ENCODE results near the gene PRKCD.
"Not testable (repeated sequence)": the region's sequence is repeated elsewhere in the genome, so short reads cannot be mapped to it uniquely, and the experiment has no call there.

The PRKCD gene

GRCh38 chr3:53140847-53141845 lies 19.9 kb upstream of the PRKCD start:
- peak; percentile 86 to 96 (median 93) for DNase-seq

- DNase-seq = peak; percentile 92 to 98 (median 96)
Measured at GRCh38 chr3:53142986-53143385, 18.0 kb upstream of the PRKCD start.

GRCh38 chr3:53144446-53144845 lies 16.6 kb upstream of the PRKCD start:
- no peak for DNase-seq

GRCh38 chr3:53144862-53145712 lies 15.9 kb upstream of the PRKCD start:
- no peak for DNase-seq

- DNase-seq = no peak
Measured at GRCh38 chr3:53145713-53146080, 15.3 kb upstream of the PRKCD start.

GRCh38 chr3:53146319-53146891 lies 14.6 kb upstream of the PRKCD start:
- no peak for DNase-seq

GRCh38 chr3:53147151-53147902 lies 13.7 kb upstream of the PRKCD start:
- DNase-seq = peak; percentile 79 to 85 (median 84)

GRCh38 chr3:53147903-53148400 lies 13.1 kb upstream of the PRKCD start:
- no peak for DNase-seq

- DNase-seq = no peak
Measured at GRCh38 chr3:53149006-53149690, 11.9 kb upstream of the PRKCD start.

GRCh38 chr3:53149699-53150098 lies 11.3 kb upstream of the PRKCD start:
- DNase-seq = no peak

GRCh38 chr3:53150247-53151085 lies 10.5 kb upstream of the PRKCD start:
- DNase-seq = peak; percentile 42 to 60 (median 49)

- DNase-seq = not testable (repeated sequence)
Measured at GRCh38 chr3:53151086-53151438, 9.9 kb upstream of the PRKCD start.

- DNase-seq = no peak
Measured at GRCh38 chr3:53151465-53151864, 9.5 kb upstream of the PRKCD start.

GRCh38 chr3:53151870-53152660 lies 8.9 kb upstream of the PRKCD start:
- no peak for DNase-seq

- no peak for DNase-seq
Measured at GRCh38 chr3:53153264-53153823, 7.7 kb upstream of the PRKCD start.

- DNase-seq = peak; percentile 57 to 66 (median 64)
Measured at GRCh38 chr3:53153980-53154379, 7.0 kb upstream of the PRKCD start.

GRCh38 chr3:53154881-53155285 lies 6.1 kb upstream of the PRKCD start:
- no peak for DNase-seq

GRCh38 chr3:53155760-53156159 lies 5.2 kb upstream of the PRKCD start:
- no peak for DNase-seq

- peak in 1 of 3 donors; percentile 28 for DNase-seq
Measured at GRCh38 chr3:53156368-53156834, 4.6 kb upstream of the PRKCD start.
